ENCODE results near the gene CUL4B.

The CUL4B gene

DNA sequence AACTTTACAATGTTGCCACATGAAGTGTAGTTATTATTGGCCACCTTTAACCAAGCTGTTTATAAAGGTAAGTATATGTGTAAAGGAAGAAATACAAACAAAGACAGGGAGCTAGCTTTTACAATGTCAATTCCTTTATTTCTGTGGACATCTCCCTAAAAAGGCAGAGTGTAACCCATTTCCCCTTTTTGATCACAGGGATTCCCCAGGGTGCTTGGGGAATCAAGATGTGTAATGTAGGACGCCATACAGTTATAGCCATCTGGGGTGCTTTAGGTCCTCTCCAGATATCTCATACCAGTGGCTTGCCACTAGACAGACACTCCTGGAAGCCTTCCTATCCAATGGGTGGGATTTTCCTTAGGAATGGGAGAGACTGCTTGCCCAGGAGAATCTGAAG, 4.2 kb upstream of the CUL4B start:
- no peaks in the 10 kb centered on the region for H3K9me2 ChIP-seq (replicated peaks; ENCODE audit: insufficient read depth, low read length)
- no peak overlapping the region for H3K4me2 ChIP-seq (ENCODE audit: low read depth, low read length, poor library complexity, severe bottlenecking)
- H2AFZ ChIP-seq (ENCODE audit: low read depth, low read length, severe bottlenecking), result no peak overlapping the region
- H3F3A ChIP-seq (ENCODE audit: insufficient read depth), result peaks cover 11% of the 10 kb centered on the region
- no peak for TF ChIP-seq EZH2phosphoT487 (conservative IDR thresholded peaks at IDR 0.05; ENCODE audit: low read length)
- TF ChIP-seq, protein P1, sequence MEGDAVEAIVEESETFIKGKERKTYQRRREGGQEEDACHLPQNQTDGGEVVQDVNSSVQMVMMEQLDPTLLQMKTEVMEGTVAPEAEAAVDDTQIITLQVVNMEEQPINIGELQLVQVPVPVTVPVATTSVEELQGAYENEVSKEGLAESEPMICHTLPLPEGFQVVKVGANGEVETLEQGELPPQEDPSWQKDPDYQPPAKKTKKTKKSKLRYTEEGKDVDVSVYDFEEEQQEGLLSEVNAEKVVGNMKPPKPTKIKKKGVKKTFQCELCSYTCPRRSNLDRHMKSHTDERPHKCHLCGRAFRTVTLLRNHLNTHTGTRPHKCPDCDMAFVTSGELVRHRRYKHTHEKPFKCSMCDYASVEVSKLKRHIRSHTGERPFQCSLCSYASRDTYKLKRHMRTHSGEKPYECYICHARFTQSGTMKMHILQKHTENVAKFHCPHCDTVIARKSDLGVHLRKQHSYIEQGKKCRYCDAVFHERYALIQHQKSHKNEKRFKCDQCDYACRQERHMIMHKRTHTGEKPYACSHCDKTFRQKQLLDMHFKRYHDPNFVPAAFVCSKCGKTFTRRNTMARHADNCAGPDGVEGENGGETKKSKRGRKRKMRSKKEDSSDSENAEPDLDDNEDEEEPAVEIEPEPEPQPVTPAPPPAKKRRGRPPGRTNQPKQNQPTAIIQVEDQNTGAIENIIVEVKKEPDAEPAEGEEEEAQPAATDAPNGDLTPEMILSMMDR (IDR thresholded peaks at IDR 0.05; ENCODE audit: insufficient read depth, low read length, poor library complexity, severe bottlenecking), result no peak
- H3K9me3 ChIP-seq (ENCODE audit: insufficient read depth, low read length), result no peaks in the 10 kb centered on the region
- H3K36me3 ChIP-seq (ENCODE audit: low read length), result no peaks in the 10 kb centered on the region
- no peaks in the 10 kb centered on the region for H4K20me1 ChIP-seq (ENCODE audit: low read depth, low read length)
- no peak overlapping the region for H3K4me3 ChIP-seq (ENCODE audit: insufficient read depth, low read length, poor library complexity, severe bottlenecking)
- no peak overlapping the region for H3K9ac ChIP-seq (ENCODE audit: low read length)
- H3K79me2 ChIP-seq (ENCODE audit: insufficient read depth, low read length), result peaks cover 7% of the 10 kb centered on the region
- H3K27me3 ChIP-seq (ENCODE audit: low read length), result no peaks in the 10 kb centered on the region
- H3K27ac ChIP-seq (ENCODE audit: low read depth, low read length), result no peak overlapping the region

DNA sequence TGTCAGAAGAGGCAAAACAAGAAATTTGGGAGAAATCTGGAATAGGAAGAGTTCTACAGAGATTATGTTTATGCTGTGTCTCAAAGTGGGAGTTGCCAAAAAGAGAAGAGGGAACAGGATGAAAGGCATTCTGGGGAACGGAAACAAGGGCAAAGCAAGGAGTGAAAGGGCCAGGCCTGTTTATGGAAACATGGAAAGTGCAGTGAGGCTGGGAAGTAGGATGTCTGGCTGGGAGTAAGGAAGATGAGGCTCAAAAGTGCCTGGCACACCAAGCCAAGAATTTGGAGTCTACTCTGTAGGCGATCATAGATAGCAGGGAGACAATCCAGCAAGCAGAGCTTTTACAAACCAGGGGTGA, 1.8 kb upstream of the CUL4B start:
- peak overlapping the region; percentile 71 for H3K4me2 ChIP-seq (ENCODE audit: low read depth, low read length, poor library complexity, severe bottlenecking)
- H2AFZ ChIP-seq (ENCODE audit: low read depth, low read length, severe bottlenecking), result no peak overlapping the region
- no peaks in the 10 kb centered on the region for H3K9me3 ChIP-seq (ENCODE audit: insufficient read depth, low read length)
- peaks cover 26% of the 10 kb centered on the region for H3K79me2 ChIP-seq (ENCODE audit: insufficient read depth, low read length)
- H3K27ac ChIP-seq (ENCODE audit: low read depth, low read length), result peak overlapping the region; percentile 63; the same call in 1 of the 2 replicates
- H3F3A ChIP-seq (ENCODE audit: insufficient read depth), result peaks cover 11% of the 10 kb centered on the region
- H3K9ac ChIP-seq (ENCODE audit: low read length), result no peak overlapping the region
- TF ChIP-seq, protein P1 (IDR thresholded peaks at IDR 0.05; ENCODE audit: insufficient read depth, low read length, poor library complexity, severe bottlenecking), result no peak
- TF ChIP-seq EZH2phosphoT487 (conservative IDR thresholded peaks at IDR 0.05; ENCODE audit: low read length), result no peak
- H3K4me3 ChIP-seq (ENCODE audit: insufficient read depth, low read length, poor library complexity, severe bottlenecking), result no peak overlapping the region
- H3K27me3 ChIP-seq (ENCODE audit: low read length), result no peaks in the 10 kb centered on the region
- H3K36me3 ChIP-seq (ENCODE audit: low read length), result no peaks in the 10 kb centered on the region
- no peaks in the 10 kb centered on the region for H4K20me1 ChIP-seq (ENCODE audit: low read depth, low read length)
- H3K9me2 ChIP-seq (replicated peaks; ENCODE audit: insufficient read depth, low read length), result no peaks in the 10 kb centered on the region

DNA sequence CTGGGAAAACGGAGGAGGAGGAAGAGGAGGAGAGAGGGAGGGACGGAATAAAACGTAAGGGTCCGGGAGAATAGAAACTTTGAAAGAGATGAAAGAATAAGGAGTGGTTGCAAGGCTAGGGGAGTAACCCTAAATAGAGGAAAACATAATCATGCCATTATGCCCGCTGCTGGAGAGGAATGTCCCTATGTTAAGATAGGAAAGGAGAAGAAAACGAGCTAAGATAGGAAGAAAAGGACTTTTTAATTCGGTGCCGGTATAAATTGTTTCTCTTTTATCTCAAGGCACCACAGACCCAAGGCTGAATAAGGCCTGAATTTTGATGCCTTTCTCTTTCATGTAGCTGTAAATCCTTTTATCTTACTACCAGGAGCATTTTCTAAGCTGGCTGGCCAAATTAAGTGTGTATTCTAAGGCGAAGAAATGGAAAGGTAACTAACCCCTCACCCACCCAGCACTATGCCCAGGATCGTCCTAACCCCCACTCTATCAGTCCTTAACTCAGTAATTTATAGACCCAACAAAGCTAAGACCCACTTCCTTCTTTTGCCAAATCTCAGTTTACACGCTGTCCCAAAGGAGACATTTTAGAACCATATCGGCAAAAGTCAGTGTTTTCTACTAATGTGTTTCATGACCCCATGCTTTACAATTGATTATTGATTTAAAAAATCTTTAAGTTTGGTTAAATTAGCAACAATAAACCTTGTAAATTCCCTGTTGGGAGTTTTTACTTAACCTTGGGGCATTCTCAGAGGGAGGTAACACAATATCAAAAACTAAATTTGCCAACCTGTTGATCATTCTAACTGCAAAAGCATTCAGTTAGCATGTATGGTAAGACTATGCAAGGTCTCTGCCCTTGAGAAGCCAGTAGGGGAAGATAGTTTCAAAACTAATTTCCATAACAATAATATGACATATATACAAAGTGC, 1.1 kb upstream of the CUL4B start:
- H2AFZ ChIP-seq (ENCODE audit: low read depth, low read length, severe bottlenecking), result peak overlapping the region; percentile 76
- peaks cover 11% of the 10 kb centered on the region for H3F3A ChIP-seq (ENCODE audit: insufficient read depth)
- peaks cover 26% of the 10 kb centered on the region for H3K79me2 ChIP-seq (ENCODE audit: insufficient read depth, low read length)
- H3K9me2 ChIP-seq (replicated peaks; ENCODE audit: insufficient read depth, low read length), result no peaks in the 10 kb centered on the region
- TF ChIP-seq, protein P1 (IDR thresholded peaks at IDR 0.05; ENCODE audit: insufficient read depth, low read length, poor library complexity, severe bottlenecking), result no peak
- TF ChIP-seq EZH2phosphoT487 (conservative IDR thresholded peaks at IDR 0.05; ENCODE audit: low read length), result no peak
- H3K4me3 ChIP-seq (ENCODE audit: insufficient read depth, low read length, poor library complexity, severe bottlenecking), result peak overlapping the region; percentile 86
- H3K9me3 ChIP-seq (ENCODE audit: insufficient read depth, low read length), result no peaks in the 10 kb centered on the region
- no peaks in the 10 kb centered on the region for H4K20me1 ChIP-seq (ENCODE audit: low read depth, low read length)
- peak overlapping the region; percentile 89 for H3K9ac ChIP-seq (ENCODE audit: low read length)
- H3K27me3 ChIP-seq (ENCODE audit: low read length), result no peaks in the 10 kb centered on the region
- H3K4me2 ChIP-seq (ENCODE audit: low read depth, low read length, poor library complexity, severe bottlenecking), result peak overlapping the region; percentile 71
- no peaks in the 10 kb centered on the region for H3K36me3 ChIP-seq (ENCODE audit: low read length)
- peak overlapping the region; percentile 63 for H3K27ac ChIP-seq (ENCODE audit: low read depth, low read length)
